ENCODE measurements around the gene PCSK9.

Gene PCSK9

GRCh38 chr1:55044617-55045397 lies 5.5 kb downstream of the PCSK9 start:
- no peak for DNase-seq (ENCODE audit: low spot score)

GRCh38 chr1:55045430-55045829 lies 6.1 kb downstream of the PCSK9 start:
- DNase-seq (ENCODE audit: low spot score): no peak

GRCh38 chr1:55046871-55047270 lies 7.5 kb downstream of the PCSK9 start:
- no peak for DNase-seq (ENCODE audit: low spot score)

- no peak for DNase-seq (ENCODE audit: low spot score)
These were observed 8.3 kb downstream of the PCSK9 start for GRCh38 chr1:55047611-55048010.

GRCh38 chr1:55048453-55049270 lies 9.3 kb downstream of the PCSK9 start:
- DNase-seq (ENCODE audit: low spot score): no peak

DNA sequence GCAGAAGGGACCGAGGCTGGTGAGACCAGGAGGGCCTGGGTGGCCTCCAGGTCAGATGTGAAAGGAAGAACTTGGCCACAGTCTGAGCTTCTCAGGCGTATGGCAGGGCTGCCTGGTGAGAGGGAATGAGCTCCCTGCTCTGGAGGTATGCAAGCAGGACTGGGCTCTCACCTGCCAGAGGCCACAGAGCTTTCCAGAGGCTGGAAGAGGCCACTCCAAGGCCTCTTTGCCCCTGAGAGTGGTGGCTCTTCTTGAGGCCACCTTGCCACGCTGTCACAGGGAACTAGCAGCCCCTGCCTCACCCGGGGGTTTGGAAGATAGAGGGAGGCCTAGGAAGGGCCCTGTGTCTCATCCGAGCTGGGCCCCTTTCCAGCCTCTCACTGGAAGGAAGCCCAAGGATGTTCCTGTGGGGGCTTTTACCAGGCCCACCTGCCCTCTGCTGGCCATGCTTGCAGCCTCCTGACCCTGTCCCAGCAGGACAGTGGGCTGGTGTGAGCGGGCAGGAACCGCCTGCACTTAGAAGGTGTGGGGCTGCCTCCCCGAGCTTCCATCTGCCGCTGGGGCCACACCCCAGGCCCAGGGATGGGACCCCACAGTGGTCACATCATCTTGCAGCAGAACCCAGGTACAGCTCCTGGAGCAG lies 10.0 kb downstream of the PCSK9 start:
- DNase-seq (ENCODE audit: low spot score): no peak

DNA sequence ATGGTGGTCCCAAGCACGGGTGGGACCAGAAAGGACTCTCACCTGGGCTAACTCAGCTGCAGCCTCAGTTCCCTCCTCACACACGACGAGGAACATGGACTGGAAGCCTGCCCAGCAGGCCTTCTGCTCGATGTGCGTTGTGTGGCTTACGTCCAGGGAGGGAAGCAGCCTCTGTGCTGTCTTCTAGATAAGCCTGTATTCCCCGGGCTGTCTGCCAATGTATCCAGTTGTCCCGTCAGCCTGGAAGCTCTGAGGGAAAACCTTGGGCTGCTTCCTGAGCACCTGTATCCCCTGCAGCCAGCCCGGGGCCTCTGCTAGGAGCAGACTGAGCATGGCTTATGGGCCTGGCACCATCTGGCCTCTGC lies 10.5 kb downstream of the PCSK9 start:
- DNase-seq (ENCODE audit: low spot score): no peak

GRCh38 chr1:55050283-55050682 lies 10.9 kb downstream of the PCSK9 start:
- no peak for DNase-seq (ENCODE audit: low spot score)

- no peak for DNase-seq (ENCODE audit: low spot score)
These were observed 11.8 kb downstream of the PCSK9 start for GRCh38 chr1:55051169-55051568.

- DNase-seq (ENCODE audit: low spot score): no peak
These were observed 12.3 kb downstream of the PCSK9 start for GRCh38 chr1:55051621-55052020.

DNA sequence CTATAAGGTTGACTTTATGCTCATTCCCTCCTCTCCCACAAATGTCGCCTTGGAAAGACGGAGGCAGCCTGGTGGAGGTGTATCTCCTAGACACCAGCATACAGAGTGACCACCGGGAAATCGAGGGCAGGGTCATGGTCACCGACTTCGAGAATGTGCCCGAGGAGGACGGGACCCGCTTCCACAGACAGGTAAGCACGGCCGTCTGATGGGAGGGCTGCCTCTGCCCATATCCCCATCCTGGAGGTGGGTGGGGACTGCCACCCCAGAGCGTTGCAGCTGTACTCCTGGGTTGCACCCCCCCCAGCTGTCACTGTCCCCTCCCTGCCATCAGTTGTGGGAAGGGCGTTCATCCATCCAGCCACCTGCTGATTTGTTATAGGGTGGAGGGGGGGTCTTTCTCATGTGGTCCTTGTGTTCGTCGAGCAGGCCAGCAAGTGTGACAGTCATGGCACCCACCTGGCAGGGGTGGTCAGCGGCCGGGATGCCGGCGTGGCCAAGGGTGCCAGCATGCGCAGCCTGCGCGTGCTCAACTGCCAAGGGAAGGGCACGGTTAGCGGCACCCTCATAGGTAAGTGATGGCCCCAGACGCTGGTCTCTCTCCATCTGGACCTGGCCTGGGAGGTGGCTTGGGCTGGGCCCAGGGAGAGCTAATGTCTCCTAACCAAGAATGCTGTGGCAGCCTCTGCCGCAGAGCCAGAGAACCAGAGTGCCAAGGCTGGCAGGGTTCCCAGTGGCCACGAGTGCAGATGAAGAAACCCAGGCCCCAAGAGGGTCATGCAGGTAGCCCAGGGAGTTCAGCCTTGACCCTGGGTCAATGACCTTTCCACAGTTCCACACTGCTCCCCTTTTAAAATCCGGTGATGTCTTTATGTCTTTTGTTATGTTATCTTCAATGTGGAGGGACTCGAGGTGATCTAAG lies 13.1 kb downstream of the PCSK9 start:
- no peak for DNase-seq (ENCODE audit: low spot score)

GRCh38 chr1:55053265-55053954 lies 14.1 kb downstream of the PCSK9 start:
- DNase-seq (ENCODE audit: low spot score): no peak

GRCh38 chr1:55054396-55054795 lies 15.0 kb downstream of the PCSK9 start:
- DNase-seq (ENCODE audit: low spot score): no peak

GRCh38 chr1:55055084-55055882 lies 15.9 kb downstream of the PCSK9 start:
- no peak for DNase-seq (ENCODE audit: low spot score)

DNA sequence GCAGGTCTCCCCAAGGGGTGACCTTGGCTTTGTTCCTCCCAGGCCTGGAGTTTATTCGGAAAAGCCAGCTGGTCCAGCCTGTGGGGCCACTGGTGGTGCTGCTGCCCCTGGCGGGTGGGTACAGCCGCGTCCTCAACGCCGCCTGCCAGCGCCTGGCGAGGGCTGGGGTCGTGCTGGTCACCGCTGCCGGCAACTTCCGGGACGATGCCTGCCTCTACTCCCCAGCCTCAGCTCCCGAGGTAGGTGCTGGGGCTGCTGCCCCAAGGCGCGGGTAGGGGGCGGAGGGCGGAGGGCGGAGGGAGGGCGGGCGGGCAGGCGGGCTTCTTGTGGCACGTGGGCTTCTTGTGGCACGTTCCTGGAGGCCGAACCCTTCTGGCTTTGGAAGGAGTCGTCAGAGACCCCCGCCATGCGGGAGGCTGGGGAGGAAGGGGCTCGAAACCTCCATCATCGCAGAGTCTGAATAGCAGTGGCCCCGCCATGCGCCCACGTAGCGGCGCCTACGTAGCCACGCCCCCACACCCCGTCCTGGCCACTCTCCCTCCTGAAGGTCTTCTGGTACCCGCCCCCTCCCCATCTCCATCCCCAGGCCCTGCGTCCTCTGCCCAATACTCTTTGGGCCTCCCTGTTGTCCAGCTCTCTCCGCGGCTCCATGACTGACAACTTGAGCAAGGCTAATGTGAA lies 16.7 kb downstream of the PCSK9 start:
- no peak for DNase-seq (ENCODE audit: low spot score)

DNA sequence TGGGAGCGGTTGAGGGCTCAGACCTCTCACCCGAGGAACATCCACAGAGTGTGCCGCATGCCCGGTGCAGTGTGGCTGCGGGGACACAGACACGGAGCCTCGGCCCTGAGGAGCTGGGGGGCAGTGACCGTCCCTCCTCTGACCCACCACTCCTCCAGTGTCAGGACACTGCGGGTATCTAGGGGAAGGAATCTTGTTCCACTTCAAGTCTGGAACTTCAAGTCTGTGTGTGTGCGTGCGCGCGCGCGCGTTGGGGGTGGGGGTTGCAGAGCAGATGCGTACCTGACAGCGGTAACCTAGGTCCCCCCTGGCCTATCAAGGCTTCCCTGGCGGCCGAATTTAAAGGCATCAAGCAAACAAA lies 17.3 kb downstream of the PCSK9 start:
- no peak for DNase-seq (ENCODE audit: low spot score)

DNA sequence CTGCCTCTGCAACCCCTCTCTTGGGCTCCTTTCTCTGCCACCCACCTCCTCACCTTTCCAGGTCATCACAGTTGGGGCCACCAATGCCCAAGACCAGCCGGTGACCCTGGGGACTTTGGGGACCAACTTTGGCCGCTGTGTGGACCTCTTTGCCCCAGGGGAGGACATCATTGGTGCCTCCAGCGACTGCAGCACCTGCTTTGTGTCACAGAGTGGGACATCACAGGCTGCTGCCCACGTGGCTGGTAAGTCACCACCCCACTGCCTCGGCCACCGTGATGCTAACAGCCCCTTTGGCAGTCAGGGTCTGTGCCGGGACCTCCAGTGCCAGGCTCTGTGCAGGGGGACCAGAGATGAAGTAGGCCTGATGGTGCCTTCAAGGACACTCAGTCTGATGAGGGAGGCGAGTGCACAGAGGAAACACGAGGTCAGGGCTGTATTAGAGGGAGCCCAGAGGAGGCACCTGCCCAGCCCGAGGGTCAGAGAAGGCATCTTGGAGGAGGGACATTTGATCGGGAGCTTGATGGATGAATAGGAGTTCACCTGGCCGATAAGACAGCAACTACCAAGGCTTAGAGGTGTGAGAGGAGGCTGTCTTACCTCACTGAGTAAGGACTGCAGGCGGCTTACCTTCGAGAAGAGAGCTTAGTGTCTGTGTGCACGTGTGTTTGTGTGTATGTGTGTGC lies 18.1 kb downstream of the PCSK9 start:
- DNase-seq (ENCODE audit: low spot score): no peak

GRCh38 chr1:55057956-55058298 lies 18.6 kb downstream of the PCSK9 start:
- DNase-seq (ENCODE audit: low spot score): no peak

DNA sequence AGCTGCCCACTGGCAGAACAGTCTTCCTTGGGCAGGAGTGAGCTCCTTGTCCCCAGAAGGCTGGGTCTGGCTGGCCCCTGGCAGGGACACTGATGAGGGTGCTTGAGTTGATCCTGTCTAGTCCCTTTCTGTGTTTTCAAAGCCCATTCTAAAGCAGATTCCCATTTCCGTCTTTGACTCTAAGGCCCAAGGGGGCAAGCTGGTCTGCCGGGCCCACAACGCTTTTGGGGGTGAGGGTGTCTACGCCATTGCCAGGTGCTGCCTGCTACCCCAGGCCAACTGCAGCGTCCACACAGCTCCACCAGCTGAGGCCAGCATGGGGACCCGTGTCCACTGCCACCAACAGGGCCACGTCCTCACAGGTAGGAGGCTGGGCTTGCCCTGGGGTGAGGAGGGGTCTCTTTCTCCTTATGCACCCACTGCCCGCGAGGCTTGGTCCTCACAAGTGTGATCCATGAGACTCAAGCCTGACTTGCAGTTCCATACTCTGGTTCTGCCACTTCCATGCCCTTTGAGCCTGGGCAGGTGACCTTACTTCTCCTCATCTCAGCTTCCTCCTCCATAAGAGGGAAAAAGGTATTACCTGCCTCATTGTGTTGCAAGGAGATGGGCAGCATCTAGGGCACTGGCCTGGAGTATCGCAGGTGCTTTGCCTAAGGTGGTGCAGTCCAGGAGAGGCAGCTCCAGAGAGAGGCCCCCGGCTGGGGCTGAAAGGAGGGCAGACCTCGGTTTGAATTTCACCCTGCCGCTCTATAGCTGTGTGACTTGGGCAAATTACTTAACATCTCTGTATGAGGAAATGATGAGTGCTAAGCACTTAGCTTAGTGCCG lies 20.2 kb downstream of the PCSK9 start:
- no peak for DNase-seq (ENCODE audit: low spot score)
